ELR (cell line): ENCODE measurements around the gene RAP1GAP.
"Not testable (repeated sequence)": the region's sequence is repeated elsewhere in the genome, so short reads cannot be mapped to it uniquely, and the experiment has no call there.

Source experiments
- DNase-seq: peaks from one replicate; pipeline ENCODE4 v3.0.0-alpha.2; 2015; ENCODE audit warnings: low read depth

RAP1GAP gene

GRCh38 chr1:21644348-21644747 lies 24.8 kb downstream of the RAP1GAP start:
- DNase-seq: no peak

DNA sequence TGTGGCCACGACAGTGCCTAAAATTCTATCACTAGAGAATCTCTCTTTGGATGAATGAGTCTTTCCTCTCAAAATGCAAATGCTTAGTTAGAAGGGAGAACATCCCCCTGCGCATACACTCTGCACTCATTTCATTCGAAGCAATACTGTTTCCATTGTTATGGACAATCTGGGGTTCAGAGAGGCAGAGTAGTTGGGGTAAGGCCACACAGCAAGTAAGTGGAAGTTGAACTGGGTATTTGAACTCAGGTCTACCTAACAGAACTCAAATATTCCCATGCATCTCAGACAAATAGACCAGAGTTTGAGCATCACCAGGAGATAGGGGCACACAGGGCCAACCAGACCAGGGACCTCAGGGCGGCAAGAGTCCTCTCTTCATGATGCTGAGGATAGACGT lies 25.5 kb downstream of the RAP1GAP start:
- DNase-seq: no peak

DNA sequence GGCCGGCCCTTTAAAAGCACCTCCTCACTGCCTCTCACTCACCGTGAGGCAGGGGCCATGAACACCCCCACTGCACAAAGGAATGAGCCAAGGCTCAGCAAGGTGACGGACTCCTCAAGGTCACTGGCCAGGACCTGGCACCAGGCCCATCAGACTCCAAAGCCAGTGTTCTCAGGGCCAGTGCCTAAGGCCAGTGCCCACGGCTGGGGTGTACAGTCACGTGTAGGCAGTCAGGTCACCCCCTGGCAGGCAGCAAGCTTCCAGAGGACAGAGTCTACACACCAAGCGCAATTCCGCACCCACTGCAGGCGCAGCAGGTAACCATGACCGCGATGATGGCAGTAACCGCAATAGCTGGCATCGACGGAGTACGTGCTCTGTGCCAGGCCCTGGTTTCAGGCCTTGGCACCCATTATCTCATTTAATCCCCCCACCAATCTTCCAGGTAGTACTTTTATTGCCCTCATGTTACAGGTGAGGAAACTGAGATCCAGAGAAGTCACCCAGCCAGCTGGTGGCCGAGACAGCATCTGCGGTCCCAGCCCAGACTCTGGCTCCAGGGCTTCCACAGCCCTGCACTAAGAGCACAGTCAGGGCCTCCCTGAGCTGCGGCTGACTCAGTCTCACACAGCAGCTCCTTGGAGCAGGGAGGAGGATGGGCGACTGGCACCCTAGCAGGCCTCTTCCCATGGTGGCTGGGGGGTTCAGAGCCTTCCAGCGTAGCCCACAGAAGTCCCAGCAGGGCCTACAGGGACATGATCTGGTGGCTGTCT lies 27.0 kb downstream of the RAP1GAP start:
- no peak for DNase-seq

GRCh38 chr1:21641537-21641936 lies 27.6 kb downstream of the RAP1GAP start:
- no peak for DNase-seq

DNA sequence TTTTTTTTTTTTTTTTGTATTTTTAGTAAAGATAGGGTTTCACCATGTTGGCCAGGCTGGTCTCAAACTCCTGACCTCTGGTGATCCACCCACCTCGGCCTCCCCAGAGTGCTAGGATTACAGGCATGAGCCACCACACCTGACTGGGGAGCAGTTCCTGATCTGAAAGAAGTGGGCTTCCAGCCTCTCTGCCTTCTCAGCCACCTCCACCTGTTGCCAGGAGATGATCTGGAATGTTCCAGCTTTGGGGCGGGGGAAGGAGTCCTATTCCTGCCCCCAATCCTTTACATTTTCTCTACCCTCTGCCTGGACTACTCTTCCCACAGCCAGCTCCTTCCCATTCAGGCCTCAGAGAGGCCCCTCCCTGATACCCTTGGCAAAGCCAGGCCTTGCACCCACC lies 28.1 kb downstream of the RAP1GAP start:
- DNase-seq: no peak

DNA sequence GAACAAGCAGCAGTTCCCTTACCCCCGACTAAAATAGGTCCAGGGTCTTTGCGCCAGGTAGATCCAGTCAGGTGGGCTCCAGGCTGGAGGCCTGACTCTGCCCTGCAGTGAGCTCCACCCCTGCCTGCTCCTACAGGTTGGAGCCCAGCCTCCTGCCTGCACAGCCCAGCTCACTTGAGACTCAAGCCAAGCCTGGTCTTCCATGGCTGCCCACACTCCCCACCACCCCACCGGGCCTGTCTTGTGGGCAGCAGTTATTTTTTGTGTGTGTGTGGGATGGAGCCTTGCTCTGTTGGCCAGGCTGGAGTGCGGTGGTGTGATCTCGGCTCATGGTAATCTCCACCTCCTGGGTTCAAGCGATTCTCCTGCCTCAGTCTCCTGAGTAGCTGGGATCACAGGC lies 28.5 kb downstream of the RAP1GAP start:
- DNase-seq: no peak

GRCh38 chr1:21639594-21640041 lies 29.5 kb downstream of the RAP1GAP start:
- peak; percentile 16 for DNase-seq

GRCh38 chr1:21638531-21639341 lies 30.4 kb downstream of the RAP1GAP start:
- DNase-seq: peak; percentile 74

DNA sequence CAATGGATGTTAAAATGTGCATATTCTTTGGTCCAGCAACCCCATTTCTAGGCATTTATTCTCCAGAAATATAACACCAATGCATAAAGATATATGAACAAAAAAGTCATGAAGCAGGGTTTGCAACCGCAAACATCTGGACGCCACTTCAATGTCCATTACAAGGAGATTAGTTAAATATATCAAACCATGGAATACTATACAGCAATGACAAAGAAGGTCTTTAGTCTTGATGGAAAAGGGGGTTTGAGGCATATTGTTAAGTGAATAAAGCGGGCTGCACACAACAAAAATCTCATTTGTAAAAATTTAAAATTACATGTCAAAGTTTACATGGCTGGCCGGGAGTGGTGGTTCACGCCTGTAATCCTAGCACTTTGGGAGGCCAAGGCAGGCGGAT lies 31.6 kb downstream of the RAP1GAP start:
- DNase-seq: no peak

- no peak for DNase-seq
Observed at GRCh38 chr1:21636029-21636428, 33.1 kb downstream of the RAP1GAP start.

DNA sequence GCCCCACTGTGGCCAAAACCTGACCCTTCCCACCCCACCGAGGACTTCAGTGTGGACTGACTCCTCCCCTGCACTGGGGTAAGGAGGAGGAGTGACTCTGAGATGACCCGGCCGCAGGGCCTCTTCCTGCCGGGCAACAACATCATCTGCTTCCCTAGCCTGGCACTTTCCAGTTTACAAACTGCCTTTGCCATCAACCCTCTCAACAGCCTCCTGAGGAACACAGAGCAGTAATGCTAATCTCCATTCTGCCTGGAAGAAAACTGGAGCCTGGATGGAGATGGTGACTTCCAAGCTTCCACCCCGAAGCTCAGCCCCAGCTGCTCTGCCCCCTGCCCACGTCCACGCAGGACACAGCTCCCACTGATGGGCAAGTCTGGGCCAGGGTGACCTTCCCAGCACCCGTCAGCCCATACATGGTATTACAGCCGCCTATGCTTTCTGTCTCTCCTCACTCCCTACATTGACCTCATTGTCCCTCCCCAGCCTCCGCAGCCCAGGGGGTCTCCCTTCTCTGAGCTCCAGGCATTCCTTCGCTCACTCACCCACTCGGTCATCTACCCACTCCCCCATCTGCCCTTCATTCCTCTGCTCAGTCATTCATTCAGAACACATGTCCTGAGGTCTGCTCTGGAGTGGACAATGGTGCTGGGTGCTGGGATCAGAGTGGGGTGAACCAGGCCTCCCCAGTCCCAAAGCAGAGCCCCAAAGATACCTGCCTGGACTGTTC lies 34.2 kb downstream of the RAP1GAP start:
- no peak for DNase-seq

DNA sequence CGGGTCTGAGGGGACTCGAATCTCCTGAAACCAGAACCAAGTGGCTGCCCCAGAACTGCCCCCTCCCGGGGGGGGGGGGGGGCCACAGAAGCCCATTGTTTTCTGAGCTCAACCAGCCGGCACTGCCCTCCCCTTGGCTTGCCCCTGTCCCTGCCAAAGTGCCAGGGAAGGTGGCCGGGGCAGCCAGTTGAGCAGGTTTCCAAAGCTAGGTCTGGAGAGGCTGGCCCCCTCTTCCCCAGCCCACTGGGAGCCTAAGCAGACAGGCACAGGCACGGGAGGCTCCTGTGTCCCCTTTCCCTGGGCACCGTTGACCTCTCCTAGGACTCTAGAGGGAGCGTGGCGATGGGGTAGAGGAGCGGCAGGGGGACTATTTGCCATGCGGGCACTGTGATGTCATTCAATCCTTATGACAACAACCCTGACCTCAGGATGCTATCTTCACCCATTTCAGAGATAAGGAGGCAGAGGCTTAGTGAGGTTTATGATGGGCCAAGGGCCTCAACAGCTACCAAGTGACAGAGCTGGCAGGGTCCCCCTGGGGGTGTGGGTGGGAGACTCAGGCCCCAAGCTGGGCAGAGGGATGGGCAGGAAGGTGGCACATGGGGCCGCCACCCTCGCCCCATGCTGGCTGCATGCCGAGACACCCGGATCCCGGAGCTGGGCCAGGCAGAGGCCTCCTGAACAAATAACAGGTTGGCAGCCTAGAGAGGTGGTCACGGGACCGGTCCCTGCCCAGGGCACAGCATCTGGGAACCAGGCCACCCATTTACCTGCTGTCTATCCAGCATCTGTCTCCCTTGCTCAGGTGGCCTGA lies 35.0 kb downstream of the RAP1GAP start:
- no peak for DNase-seq

GRCh38 chr1:21633141-21633755 lies 35.9 kb downstream of the RAP1GAP start:
- no peak for DNase-seq

DNA sequence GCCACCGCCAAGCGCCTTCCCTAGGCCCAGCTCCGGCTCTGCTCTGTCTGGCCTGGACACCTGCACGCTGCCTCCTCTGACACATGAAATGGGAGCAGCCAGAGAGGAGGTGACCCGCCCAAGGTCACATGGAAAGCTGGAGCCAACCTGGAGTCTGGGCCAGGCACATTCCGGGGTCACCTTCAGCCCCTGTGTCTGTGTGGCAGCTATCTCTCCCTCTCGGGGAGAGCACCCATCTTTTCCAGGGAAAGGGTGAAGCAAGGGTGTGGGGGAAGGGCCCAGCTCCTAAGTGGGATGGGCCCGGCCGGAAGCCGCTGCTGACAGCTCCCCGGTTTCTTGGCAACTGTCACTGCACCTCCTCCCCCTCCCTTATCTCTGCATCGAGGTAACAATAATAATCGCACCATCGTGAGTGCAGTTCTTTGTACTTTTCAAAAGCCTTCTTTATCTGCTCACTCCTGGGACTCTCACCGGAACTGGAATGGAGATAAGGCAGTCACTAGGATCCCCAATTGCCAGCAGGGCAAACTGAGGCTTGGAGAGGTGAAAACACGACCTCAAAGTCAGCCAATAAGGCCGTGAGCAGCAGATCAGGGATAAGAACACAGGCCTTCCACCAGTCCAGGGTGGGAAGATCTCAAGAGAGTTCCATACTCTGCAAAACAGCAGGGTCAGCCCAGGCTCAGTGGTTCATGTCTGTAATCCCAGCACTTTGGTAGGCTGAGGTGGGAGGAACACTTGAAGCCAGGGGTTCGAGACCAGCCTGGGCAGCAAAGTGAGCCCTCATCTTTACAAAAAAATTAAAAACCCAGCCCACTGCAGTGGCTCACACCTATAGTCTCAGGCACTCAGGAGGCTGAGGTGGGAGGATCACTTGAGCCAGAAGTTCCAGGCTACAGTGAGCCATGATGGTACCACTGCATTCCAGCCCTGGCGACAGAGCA lies 36.9 kb downstream of the RAP1GAP start:
- DNase-seq: no peak

DNA sequence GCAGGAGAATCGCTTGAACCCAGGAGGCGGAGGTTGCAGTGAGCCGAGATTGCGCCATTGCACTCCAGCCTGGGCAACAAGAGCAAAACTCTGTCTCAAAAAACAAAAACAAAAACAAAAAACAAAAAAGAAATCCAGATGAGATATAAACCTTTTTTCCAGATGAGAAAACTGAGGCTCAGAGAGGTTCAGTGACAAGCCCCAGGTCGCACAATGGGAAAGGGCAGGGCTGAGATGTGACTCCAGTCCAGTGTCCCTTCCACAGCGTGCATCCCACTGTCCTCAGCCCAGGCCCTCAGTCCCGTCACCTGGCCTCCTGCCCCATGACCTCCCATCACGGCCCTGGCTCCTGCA lies 37.6 kb downstream of the RAP1GAP start:
- DNase-seq: not testable (repeated sequence)

- no peak for DNase-seq
Observed at GRCh38 chr1:21630571-21631343, 38.4 kb downstream of the RAP1GAP start.

- no peak for DNase-seq
Observed at GRCh38 chr1:21629971-21630370, 39.2 kb downstream of the RAP1GAP start.

DNA sequence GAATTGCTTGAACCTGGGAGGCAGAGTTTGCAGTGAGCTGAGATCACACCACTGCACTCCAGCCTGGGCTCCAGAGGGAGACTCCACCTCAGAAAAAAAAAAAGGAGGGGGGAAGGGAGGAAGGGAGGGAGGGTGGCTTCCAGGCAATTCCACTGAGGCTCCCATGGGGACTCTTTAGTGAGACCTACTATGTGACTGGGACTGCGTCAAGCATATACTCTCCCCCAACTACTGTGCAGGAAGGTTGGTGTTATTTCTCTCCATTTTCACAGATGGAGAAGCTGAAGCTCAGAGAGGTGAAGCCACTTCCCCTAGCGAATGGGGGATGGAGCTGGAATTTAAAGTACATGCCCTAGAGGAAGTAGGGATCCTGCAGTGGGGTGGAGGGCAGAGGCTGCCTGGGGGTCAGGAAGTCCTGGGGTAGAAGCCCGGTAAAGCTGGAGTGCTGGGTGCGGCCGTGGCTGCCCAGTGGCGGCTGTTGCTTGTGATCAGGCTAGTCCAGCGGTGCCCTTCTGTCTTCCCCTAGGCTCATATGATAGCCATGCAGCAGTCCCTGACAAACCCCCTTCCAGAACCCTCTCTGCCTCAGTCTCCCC lies 40.3 kb downstream of the RAP1GAP start:
- no peak for DNase-seq

DNA sequence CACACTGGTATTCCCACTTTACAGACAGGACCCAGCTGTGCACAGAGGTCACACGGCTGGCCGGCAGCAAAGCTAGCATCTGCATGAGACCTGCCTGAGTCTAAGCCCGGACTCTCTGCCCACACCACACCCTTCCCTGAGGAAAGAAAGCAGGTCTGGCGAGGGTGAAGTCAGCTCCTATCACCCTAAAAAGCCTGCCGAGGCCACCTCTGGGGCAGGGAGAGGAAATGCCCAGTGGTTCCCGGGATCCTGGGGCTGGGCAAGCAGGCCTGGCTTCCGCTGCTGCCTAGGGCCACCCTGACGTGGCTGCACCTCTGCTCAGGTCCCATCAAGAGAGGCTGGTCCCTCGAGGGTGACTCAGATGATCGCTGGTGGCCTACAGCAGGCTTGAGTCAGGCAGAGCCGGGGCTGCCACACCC lies 42.2 kb downstream of the RAP1GAP start:
- DNase-seq: peak; percentile 51
